COR-L47 (cell line): ENCODE results near the gene CA10.
A peak's percentile ranks its signal among the peaks of the same experiment; 100 is the strongest.

Experiments used
- DNase-seq: peaks from one replicate; lab custom pipeline; 2025; lab: John Stamatoyannopoulos, UW

The CA10 gene

DNA sequence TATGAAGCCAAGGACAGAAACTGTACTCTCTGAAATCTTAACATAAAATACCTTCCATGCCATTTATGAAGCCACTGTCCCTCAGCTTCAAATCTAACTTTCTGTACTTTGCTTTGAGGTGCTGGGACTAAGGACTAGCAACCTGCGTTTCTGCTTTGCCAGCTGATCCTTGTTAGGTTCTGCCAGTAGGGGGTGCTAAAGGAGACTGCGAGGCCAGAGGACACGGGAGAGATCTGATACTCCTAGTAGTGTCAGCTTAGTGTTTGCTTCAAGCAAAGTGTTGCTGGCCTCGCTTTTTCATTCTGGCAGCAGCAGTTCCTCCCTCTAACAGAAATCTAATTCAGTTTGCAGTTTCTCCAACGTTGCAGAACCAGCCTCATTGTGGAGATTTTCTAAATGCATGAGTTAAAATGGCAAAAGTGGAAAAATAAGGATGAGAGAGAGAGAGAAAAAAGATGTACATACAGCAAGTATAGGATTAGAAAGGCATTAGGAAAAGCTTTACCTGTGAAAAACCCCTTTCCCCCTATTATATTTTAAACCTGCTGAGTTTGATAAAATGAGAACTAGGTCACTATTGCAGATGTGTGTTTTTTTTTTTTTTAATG lies 297.5 kb downstream of the CA10 start:
- peak; percentile 0 for DNase-seq

DNA sequence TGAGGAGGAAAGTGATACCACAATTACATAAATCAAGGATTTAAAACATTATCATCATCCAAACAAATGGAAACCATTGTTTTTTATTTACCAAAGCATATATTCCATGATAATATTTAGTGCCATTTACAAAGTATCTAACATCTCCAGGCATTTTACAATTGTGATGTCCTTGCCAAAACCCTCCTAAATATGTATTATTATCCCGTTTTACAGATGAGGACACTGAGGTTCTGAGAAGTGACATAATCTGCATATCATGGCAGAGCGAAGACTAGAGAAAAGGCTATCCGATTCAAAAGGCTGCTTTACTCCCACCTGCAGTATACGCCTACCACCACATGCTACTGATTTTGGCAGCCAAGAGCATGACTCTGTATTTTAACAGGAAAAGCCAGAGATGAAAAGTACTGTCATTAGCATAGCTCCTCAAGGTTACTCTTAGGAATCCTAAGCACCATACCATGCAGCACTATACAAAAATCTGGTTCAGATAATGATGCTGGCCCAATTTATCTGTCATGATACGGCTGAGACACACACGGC lies 301.4 kb downstream of the CA10 start:
- no peak for DNase-seq

DNA sequence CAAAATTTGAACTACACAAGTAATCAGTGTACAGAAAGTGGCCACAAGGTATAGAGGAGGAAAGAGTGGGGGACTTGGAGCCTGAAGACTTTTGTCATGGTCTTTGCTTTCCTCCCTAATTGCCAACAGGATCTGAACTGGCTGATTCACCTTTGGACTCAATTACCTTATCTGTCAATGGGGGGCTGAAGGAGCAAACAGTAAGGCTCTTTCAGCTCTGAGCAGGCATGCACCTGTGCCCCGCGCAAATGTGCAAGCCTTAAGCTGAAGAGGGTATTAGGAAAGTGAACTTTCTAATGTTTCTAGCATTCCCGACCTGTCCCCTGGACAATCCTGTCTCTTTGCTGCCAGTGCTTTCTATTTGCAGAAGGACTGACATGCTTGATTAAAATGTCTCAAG lies 302.7 kb downstream of the CA10 start:
- DNase-seq, result no peak

DNA sequence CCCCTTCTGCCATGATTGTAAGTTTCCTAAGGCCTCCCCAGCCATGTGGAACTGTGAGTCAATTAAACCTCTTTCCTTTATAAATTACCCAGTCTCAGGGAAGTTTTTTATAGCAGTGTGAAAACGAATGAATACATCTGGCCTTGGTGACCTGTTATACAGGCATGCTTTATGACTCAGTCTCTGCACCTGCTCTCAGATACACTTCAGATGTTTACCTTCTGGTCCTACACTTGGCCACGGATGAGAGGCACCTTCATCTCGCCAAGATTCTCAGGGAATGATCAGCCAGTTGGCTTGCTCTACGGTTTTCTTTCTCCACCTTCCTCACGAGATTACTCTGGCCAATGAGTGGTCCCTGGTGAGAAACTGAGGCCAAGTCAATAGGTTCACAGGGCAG lies 304.7 kb downstream of the CA10 start:
- no peak for DNase-seq

DNA sequence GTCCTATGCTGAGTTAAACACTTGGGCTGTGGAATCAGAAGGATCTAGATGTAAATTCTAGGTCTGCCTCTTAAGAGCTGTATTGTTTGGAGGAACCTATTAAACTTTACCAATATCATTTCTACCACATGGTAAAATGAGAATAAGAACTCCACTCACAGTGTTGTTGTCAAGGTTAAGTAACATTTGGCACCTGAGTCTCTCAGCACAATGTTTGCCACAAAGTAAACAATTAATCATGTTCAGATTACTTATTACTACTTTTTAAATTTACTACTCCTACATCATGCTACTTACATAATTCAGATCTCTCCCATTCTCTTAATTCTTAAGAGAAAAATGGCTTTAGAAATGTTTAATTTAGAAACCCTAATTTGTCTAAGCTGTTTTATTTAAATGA lies 305.9 kb downstream of the CA10 start:
- DNase-seq, result no peak

DNA sequence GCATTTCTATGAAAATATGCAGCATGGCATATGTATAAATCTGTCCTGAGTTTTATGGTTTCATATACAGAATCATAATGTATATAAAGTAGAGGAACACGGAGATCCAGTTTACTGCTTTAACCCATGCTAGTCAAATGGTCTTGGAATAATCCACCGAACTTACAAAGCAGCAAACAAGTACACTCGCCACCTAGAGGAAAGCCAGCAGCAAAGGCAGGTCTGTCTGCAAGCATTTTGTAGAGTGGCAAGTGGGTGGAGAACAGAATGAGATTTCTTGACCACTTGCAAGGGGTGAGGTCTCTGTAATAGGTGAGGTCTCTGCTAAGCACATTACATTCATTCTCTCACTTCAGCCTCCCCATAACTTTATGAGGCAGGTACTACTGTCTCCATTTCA lies 308.3 kb downstream of the CA10 start:
- no peak for DNase-seq

DNA sequence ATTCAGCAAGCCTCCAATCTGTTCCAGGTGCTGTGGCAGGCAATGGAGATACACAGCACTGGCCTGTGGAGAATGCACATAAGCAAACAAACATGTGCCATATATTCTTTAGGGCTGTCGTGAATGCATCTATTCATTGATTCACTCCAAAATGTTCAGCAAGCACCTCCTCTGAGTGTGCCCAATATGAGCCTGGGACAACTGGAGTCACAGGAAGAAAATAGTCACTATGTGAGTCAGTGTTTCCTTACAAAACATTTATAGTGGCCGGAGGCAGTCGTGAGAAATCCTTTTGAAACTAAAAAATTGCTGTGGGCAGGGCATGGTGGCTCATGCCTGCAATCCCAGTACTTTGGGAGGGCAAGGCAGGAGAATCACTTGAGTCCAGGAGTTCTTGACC lies 310.1 kb downstream of the CA10 start:
- DNase-seq, result no peak

DNA sequence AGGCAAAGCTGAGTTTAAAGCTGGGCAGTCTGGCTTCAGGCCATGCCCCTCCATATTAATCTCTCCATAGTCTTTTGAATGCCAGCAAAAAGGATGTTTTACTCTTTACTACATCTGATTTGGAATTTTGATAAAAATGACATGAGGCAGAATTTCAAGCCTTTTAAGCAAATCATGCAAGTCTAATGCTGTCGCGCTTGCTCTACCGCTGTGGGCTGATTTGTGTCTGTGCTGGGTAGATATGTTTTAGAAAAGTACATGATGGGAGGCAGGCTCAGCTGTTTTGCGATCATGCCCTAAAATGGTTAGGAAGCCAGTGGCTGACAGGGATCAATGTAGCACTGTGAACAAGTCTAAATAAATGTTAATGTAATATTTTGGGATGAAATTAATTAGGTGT lies 311.9 kb downstream of the CA10 start:
- DNase-seq, result no peak

DNA sequence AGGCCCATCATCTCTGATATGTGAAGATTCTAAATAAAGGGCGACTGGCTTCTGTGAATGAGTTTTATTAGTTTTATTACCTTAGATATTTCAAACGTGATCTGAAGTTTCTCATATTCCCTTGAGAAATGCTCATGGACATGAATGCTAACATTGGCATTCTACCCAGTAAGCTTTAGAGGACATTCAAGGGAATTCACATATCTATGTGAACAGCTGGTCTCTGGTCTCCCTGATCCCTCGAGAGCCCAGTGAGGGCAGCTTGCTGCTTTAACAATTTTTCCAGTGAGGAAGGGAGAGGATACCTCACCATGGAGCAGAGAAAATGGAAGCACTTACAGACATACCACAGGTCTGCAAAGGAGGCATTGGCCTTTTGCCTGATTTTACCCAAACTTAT lies 312.7 kb downstream of the CA10 start:
- no peak for DNase-seq

DNA sequence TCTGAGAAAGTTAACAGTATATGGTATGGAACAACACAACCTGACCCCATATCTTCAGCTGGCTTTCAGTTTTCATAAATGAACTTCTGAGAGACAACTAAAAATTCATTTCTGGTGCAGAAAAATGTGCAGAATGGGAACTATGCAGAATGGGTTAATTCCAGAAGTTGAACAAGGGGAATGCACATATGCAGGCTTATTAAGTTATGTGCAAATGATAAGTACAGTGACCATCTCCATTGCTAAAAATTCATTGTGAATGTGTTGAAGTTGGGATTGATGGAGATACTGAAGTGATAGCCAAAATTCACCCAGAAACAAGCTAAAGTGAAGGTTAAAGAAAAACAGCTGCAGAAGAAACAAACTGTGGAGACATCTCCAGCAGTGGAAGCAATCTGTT lies 315.8 kb downstream of the CA10 start:
- no peak for DNase-seq

DNA sequence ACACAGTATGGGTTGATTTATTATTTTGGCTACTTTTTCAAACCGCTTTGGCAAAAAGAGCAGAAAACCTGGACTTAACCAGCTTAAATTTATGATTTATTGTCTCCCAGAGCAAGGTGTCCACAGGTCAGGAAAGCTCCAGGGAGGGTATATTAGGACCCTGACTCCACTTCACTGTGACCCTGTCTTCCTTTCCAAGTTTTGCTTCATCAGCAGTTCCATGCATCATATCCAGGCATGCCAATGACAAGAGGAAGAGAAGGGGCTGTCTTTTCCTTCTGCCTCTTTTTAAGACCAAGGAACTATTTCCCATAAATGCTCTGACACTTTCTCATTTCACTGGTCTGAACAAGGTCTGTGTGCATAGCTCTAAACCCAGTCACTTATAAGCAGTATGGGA lies 316.8 kb downstream of the CA10 start:
- no peak for DNase-seq

DNA sequence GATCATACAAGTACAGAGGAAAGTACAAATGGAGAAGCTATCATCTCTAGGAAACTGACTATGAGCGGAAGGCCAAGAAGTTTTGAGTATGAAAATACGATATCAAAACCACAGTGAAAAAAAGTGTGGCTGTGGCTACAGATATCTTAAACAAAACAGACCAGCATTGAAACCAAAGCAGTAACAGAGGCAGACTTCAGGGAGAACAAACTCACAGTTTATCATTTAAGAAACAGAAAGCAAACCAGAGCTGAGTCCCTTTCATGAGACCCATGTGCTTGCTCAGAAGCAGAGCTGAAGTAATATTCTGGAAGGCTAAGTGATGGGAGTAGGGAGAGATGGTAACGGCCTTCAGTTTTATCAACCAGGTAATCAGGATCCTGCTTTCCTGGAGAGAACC lies 317.8 kb downstream of the CA10 start:
- no peak for DNase-seq

DNA sequence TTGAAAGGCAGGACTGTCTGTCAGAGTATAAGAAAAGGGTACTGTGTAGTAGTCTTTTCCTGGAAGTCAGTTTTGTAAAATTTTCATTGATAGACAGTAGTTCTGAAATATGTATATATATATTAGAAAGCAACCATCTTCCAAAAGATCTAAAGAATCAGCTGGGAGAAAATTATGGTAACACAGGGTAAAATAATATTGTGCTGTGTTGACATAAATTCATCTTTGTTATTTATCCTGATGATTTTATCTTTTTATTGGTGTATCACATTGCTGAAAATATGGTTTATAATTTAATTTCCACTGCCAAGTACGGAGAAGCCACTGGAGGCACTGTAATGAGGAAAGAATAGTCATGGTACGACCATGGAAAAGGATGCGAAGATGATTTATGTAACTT lies 324.9 kb downstream of the CA10 start:
- DNase-seq, result no peak

DNA sequence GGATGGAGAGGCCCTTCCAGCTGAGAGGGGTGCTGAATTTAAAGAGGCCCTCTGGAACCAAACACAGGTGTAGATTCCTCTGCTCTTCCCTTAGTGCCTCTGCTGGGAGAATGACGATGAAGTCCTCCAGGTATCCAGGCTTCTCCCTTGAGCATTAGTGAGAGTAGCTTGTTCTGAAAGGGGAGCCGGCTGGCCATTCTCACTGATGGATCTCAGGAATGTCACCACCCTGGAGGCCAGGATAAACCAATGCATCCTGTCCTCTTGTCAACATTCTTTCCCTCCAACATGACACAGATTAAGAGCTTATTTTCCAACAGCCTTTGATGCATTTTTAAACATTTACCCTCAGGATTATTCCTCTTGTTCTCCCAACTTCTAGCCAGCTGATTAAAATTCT lies 325.5 kb downstream of the CA10 start:
- no peak for DNase-seq

DNA sequence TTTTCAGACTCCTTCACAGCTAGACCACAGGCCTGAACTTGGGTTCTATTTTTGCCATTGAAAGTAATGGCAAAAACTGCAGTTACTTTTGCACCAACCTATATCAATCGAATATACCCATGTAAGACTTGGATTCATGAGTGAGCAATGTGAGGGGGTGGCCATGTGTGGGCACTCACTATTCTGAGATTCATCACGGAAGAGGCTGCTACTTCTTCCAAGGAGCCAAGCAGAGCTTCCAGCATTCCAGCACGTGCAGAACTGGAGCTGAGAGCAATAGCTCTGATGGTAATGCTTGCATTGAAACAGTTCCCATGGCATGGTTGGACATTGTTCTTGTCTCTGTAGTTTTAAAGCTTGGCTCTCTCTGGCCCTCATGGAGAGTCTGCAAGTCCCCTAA lies 327.6 kb downstream of the CA10 start:
- DNase-seq, result no peak

DNA sequence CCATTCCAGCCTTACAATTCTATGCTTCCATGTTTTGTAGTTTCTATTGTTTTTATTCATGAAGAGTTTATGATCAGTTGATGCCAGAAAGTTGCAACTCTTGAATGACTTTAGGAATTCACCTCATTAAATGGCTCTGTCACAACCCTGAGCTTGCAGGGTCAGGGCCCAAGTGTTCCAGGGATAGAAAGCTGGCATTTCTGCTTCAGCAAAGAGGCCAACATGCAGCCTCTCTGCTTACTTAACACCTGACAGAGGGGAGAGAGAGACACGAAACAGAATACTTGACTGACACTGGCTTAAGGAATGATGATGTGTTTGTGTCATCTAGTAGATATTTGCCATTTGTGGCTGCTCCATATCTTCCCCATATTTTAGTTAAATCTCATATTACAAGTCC lies 328.1 kb downstream of the CA10 start:
- DNase-seq, result no peak

DNA sequence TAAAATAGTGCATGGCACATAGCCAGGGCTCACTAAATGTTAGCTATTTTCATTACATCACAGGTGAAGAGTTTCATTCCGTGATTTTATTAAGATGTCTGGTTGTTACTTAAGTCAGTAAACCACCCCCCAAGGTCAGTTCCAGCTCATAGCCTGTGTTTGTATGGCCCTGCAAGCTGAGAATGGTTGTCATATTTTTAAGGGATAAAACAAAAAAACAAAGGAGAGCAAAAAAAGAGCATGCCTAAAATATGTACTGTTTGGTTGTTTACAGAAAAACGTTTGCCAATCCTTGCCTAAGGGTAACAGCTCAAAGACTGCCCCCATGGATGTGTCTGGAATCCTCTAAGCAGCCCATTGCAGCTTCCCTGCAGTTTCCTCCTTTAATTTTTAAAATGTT lies 329.6 kb downstream of the CA10 start:
- no peak for DNase-seq

DNA sequence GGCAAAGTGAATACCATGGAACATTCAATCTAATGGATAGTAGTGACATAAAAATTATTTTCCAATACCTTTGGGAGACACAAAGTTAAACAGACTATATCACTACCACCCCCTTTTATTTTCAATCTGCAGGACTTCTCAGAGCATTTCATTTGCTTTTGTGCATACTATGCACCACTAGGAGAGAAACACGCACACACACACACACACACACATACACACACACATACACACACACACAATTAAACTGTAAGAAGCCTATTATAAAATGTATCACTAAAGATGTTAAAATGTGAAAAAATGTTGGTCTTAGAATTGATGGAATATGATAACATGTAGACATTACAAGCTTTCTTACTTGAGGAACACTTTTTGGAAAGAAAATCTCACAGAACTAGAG lies 331.4 kb downstream of the CA10 start:
- DNase-seq, result no peak

DNA sequence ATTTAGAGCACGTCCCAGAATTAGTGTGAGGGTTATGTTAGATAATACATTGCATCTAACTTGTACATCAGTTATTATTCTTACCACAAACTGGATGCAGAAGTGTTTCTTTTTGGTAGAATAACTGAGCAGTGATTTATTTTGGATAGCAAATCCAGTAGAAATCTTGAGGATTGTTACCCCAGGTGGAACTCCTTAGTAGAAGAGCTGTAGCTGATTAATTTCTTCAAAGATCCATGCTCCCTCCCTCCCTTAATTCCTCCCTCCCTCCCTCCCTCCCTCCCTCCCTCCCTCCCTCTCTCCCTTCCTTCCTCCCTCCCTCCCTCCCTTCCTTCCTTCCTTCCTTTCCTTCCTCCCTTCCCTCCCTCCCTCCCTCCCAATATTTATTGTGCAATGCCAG lies 337.7 kb downstream of the CA10 start:
- DNase-seq, result no peak

DNA sequence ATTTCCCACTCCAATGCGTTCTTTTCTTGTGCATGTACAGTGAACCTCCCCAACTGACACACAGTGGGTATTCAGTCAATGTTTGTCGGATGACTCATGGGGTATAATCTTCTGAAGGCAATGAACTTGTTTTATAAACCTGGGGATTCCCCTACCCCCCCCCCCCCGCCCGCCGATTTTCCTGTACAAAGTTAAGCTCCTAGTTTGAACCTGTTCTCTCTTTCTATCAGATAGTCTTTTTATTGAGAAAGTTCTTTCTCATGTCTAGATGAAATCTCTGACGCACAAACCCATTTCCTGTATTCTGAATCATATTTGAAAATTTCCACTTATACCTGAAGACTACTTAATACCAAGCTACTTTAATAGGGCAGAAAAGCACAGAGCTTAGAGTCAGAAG lies 338.3 kb downstream of the CA10 start:
- DNase-seq, result no peak

DNA sequence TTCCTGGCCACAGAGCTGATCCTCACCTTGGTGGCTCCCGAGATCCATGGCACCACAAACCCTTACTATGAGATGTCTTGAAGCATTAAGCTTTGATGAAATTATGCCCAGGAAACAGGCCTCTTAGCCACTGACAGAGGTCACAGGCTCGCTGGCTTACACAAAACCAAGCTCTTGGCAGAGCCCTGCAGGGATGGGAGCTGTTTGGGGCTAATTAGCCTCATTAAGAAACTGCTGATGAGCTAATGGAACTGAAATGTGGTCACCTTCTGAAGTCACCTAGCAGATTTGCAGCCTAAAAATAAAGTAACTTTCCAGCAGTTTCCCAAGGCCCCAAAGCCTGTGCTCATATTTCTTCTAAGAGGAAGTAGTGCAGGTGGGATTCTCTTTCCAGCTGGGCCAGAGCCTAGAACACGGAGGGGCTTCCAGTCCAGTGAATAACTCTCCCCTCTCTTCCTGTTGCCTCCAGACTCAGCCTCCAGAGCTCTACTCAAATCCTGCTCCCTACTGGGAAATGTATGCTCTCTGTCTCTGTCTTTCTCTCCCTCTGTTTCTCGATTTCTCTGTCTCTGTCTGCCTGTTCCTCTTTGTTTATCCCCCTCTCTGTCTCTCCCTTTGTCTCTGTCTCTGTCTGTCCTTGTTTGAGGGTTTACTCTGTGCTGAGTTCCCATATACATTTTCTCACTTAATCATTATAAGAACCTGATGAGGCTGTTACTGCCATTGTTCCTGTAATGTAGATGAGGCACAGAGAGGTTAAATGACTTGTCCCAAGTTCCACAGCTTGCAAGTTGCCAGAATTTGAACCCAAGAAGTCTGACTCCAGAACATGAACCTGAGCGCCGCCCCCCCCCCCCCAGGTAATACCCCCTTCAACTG lies 338.9 kb downstream of the CA10 start:
- DNase-seq, result no peak

DNA sequence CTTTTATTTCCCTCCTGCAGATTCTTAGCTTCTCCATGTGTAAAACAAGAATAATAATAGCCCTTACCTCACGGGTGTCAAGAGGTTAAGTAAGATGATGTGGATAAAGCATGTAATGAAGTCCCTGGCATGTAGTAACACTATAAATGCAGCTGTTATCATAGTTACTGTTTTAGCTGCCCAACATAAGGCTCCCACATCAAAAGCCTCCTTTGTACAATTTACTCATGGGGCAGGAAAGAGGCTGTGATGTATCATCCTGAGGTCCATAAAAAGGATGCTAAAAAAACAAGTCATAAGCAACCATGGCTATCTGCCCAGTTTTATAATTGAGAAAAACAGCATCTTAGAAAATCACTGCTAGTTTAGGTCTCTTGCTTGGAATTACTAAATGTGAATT lies 339.7 kb downstream of the CA10 start:
- DNase-seq, result no peak

DNA sequence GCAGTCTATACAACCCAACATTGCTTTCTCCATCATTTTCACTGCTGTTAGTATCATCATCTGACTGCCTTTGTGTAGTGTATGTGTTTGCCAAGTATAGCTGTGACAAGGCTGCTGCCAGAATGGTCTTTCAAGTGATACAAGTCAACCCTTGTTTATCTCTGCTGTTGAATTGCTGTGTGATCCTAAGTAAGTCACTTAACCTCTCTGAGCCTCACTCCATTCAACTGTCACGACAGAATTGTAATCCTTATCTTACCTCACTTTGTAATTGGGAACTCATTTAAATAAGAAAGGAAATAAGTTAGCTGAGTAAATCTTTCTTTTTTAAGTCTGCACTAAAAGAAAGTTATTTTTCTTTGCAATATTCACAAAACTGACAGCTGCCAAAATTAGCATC lies 340.6 kb downstream of the CA10 start:
- no peak for DNase-seq

DNA sequence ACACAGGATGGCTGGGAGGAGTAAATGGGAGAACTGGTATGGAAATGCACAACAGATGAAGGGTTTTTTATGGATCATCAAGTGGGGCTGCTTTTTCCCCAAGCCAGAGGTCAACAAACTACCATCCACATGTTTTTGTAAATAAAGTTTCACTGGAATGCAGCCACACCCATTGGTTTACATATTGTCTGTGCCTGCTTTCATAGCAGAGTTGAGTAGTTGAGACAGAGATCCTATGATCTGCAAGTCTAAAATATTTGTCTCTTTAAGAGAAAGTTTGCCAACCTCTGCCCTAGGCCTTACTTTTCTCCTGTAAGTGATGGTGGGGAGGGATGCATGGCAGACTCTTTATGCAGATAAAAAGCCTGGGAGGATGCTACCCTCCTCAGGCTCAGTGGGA lies 341.4 kb downstream of the CA10 start:
- DNase-seq, result no peak
